ENCODE data around the gene TUG1. TPM values are rescaled to one million over a fixed set of nuclear protein-coding genes. Genes with fewer than 3 reads are reported as not detected.
A peak's percentile ranks its signal among the peaks of the same experiment; 100 is the strongest.

TUG1 gene
- polyA plus RNA-seq, 3 donors, result 9.9 to 81.3 (median 13.9) TPM

DNA sequence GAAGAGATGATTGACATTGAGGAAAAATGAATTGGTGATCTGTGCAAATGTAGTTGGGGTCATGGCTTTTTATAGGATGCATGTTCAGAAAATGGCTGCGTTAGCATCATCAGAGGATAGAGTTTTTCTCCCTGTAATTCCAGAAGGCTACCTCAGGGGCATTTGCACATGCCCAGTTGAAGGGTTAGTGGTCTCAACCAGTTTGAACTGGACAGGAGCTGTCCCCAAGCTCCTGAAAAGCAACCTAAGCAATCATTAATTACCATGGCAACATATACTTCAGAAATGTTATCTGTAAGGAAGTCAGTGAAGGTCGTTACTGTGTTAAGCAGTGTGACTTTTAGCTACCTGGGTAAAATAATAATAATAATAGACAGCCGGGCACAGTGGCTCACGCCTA is 29.3 kb downstream of the TUG1 start:
- H4K20me1 ChIP-seq (ENCODE audit: insufficient read depth, low read length), result no peaks in the 10 kb centered on the region
- no peaks in the 10 kb centered on the region for H3K9me3 ChIP-seq (replicated peaks in 1 of 2; ENCODE audit: control insufficient read depth in 1 of 2, insufficient read depth in 1 of 2, low read length in 2 of 2)
- no peak overlapping the region for H3K4me3 ChIP-seq (replicated peaks in 1 of 3; ENCODE audit: low read depth in 2 of 3, low read length in 3 of 3)
- H3K27me3 Mint-ChIP-seq (ENCODE audit: low read depth in 3 of 3), result peaks cover 2 to 4% (median 3%) of the 10 kb centered on the region in 3 donors
- no peaks in the 10 kb centered on the region for H3K36me3 Mint-ChIP-seq
- no peak for DNase-seq
- peaks cover 33 to 35% of the 10 kb centered on the region in 2 donors for H3K4me1 ChIP-seq (ENCODE audit: control insufficient read depth in 1 of 2, insufficient read depth in 2 of 2, low read length in 2 of 2)
- TF ChIP-seq, protein P1, sequence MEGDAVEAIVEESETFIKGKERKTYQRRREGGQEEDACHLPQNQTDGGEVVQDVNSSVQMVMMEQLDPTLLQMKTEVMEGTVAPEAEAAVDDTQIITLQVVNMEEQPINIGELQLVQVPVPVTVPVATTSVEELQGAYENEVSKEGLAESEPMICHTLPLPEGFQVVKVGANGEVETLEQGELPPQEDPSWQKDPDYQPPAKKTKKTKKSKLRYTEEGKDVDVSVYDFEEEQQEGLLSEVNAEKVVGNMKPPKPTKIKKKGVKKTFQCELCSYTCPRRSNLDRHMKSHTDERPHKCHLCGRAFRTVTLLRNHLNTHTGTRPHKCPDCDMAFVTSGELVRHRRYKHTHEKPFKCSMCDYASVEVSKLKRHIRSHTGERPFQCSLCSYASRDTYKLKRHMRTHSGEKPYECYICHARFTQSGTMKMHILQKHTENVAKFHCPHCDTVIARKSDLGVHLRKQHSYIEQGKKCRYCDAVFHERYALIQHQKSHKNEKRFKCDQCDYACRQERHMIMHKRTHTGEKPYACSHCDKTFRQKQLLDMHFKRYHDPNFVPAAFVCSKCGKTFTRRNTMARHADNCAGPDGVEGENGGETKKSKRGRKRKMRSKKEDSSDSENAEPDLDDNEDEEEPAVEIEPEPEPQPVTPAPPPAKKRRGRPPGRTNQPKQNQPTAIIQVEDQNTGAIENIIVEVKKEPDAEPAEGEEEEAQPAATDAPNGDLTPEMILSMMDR (IDR thresholded peaks at IDR 0.05), result no peak
- H3K27me3 ChIP-seq (ENCODE audit: control insufficient read depth in 2 of 2, insufficient read depth in 2 of 2, low read length in 2 of 2), result no peaks in the 10 kb centered on the region
- no peak overlapping the region for H3K4me2 ChIP-seq (replicated peaks; ENCODE audit: extremely low read depth, low read length, poor library complexity, severe bottlenecking)
- H3K9me3 Mint-ChIP-seq, result peaks cover 0 to 3% (median under 1%) of the 10 kb centered on the region in 7 donors
- WGBS (ENCODE audit: insufficient coverage), result 100% methylated on average over 1 of the region's 4 CpGs
- H3K4me3 Mint-ChIP-seq, result no peak overlapping the region
- no peak overlapping the region for H3K9ac ChIP-seq (ENCODE audit: insufficient read depth, low read length, poor library complexity, severe bottlenecking)
- H3K4me1 Mint-ChIP-seq, result peaks cover 31% of the 10 kb centered on the region
- intact Hi-C loops (cut with micrococcal nuclease), result no loop called here
- no peaks in the 10 kb centered on the region for H3K36me3 ChIP-seq (replicated peaks in 1 of 2; ENCODE audit: control insufficient read depth in 1 of 2, insufficient read depth in 2 of 2, low read length in 2 of 2)
- no peak overlapping the region for H3K27ac ChIP-seq (ENCODE audit: low read depth in 1 of 2, low read length in 2 of 2)
- H3K27ac Mint-ChIP-seq, result peak overlapping the region in 2 of 7 donors; percentile 47 to 57
- H3K79me2 ChIP-seq (ENCODE audit: insufficient read depth, low read length), result no peaks in the 10 kb centered on the region
- H2AFZ ChIP-seq (ENCODE audit: insufficient read depth, low read depth, low read length, poor library complexity, severe bottlenecking), result no peak overlapping the region

DNA sequence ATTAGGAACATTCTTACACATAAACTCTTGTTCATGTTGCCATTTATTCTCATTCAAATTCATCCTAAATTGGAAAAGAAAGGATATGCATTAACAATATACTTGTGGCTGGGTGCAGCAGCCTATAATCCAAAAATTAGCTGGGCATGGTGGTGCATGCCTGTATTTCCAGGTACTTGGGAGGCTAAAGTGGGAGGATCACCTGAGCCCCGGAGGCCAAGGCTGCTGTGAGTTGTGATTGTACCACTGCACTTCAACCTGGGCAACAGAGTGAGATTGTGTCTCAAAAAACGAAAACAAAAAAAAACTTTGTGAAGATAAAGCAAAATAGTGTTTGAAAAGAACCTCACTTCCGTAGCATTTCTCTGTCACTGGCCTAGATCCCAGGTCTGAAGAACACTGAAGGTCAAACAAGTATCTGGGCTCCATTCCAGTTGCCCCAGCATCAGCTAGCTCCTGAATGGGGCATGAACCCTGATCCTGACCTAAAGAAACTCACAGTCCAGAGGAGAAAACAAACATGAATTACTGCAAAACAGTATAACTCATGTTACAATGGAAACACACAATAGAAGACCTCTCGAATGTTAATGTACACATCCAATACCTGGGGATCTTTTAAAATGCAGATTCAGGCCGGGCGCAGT is 32.2 kb downstream of the TUG1 start:
- peaks cover 5 to 12% of the 10 kb centered on the region in 2 donors for H3K9me3 ChIP-seq (replicated peaks in 1 of 2; ENCODE audit: control insufficient read depth in 1 of 2, insufficient read depth in 1 of 2, low read length in 2 of 2)
- peaks cover 3 to 16% (median 12%) of the 10 kb centered on the region in 7 donors for H3K9me3 Mint-ChIP-seq
- H3K4me1 Mint-ChIP-seq, result peaks cover 12% of the 10 kb centered on the region
- TF ChIP-seq, protein P1 (IDR thresholded peaks at IDR 0.05), result no peak
- no peak overlapping the region for H3K4me3 ChIP-seq (replicated peaks in 1 of 3; ENCODE audit: low read depth in 2 of 3, low read length in 3 of 3)
- H3K36me3 Mint-ChIP-seq, result no peaks in the 10 kb centered on the region
- intact Hi-C loops (cut with micrococcal nuclease), result no loop called here
- H3K4me3 Mint-ChIP-seq, result no peak overlapping the region
- H3K79me2 ChIP-seq (ENCODE audit: insufficient read depth, low read length), result no peaks in the 10 kb centered on the region
- DNase-seq, result no peak
- H3K27me3 Mint-ChIP-seq (ENCODE audit: low read depth in 3 of 3), result peaks cover 2 to 9% (median 8%) of the 10 kb centered on the region in 3 donors
- no peak overlapping the region for H2AFZ ChIP-seq (ENCODE audit: insufficient read depth, low read depth, low read length, poor library complexity, severe bottlenecking)
- 94% methylated on average over 2 of the region's 6 CpGs for WGBS (ENCODE audit: insufficient coverage)
- H4K20me1 ChIP-seq (ENCODE audit: insufficient read depth, low read length), result no peaks in the 10 kb centered on the region
- no peak overlapping the region for H3K27ac Mint-ChIP-seq
- no peaks in the 10 kb centered on the region for H3K27me3 ChIP-seq (ENCODE audit: control insufficient read depth in 2 of 2, insufficient read depth in 2 of 2, low read length in 2 of 2)
- peaks cover 16 to 18% of the 10 kb centered on the region in 2 donors for H3K4me1 ChIP-seq (ENCODE audit: control insufficient read depth in 1 of 2, insufficient read depth in 2 of 2, low read length in 2 of 2)
- H3K4me2 ChIP-seq (replicated peaks; ENCODE audit: extremely low read depth, low read length, poor library complexity, severe bottlenecking), result no peak overlapping the region
- no peak overlapping the region for H3K27ac ChIP-seq (ENCODE audit: low read depth in 1 of 2, low read length in 2 of 2)
- H3K9ac ChIP-seq (ENCODE audit: insufficient read depth, low read length, poor library complexity, severe bottlenecking), result no peak overlapping the region
- H3K36me3 ChIP-seq (replicated peaks in 1 of 2; ENCODE audit: control insufficient read depth in 1 of 2, insufficient read depth in 2 of 2, low read length in 2 of 2), result no peaks in the 10 kb centered on the region

Measured in CD14-positive monocyte (primary cell).